HCT116 (cell line): ENCODE data around the gene CTIF. TPM values are rescaled to one million over a fixed set of nuclear protein-coding genes. Genes with fewer than 3 reads are reported as not detected.

ENCODE experiments used
- ATAC-seq: fragments of 200-7000 bp; cut with Tn5 transposase; 2 replicates; pipeline ENCODE4 v1.9.1; 2020; ENCODE audit warnings: mild to moderate bottlenecking, moderate library complexity
- BruUV-seq: library from RNA; stranded (reverse); fragments of 400-500 nt; replicated peaks from 2 replicates; lab custom pipeline; 2021; lab: Mats Ljungman, UMichigan
- CTCF ChIA-PET: fragments of 300-600 bp; sonication (Branson Sonifier 250); formaldehyde crosslinking; loops from one replicate; lab custom pipeline; 2021; ENCODE audit warnings: antibody characterized with exemption; lab: Charles Lee
- POLR2A ChIA-PET: fragments of 300-600, 350-600 bp; sonication (Branson Sonifier 250); formaldehyde crosslinking; loops from one replicate; lab custom pipeline; 2021; ENCODE audit warnings: antibody characterized with exemption; lab: Charles Lee
- RAD21 ChIA-PET, 2 experiments: fragments of 300-600 bp; sonication (Branson Sonifier 250); formaldehyde crosslinking; loops; one replicate each; lab custom pipeline; 2023; ENCODE audit warnings: low total read pairs in 2 of 2; ENCODE audit not compliant: uncharacterized antibody in 2 of 2, unreplicated experiment in 2 of 2, low non-redundant PET in 1 of 2; lab: Charles Lee
- DNase-seq: peaks from one replicate; pipeline ENCODE4 v3.0.0-alpha.2; 2010; ENCODE audit warnings: low read depth, low spot score
- H2AFZ ChIP-seq: fragments of 200-600 bp; shearing (Covaris generic), sonication (generic); 2 replicates; pipeline ENCODE4 v1.6.1; 2017; ENCODE audit warnings: low read depth, mixed run types, mixed read lengths, antibody characterized with exemption, low read length; ENCODE audit not compliant: poor library complexity, severe bottlenecking
- H3K27ac ChIP-seq: 2 replicates; pipeline ENCODE4 v1.5.1; 2012; ENCODE audit warnings: low read depth, low read length
- H3K27me3 ChIP-seq: fragments of 200-600 bp; sonication (generic); 2 replicates; pipeline ENCODE4 v1.6.1; 2016; ENCODE audit warnings: mixed run types, low read length, mixed read lengths; ENCODE audit not compliant: insufficient read depth
- H3K36me3 ChIP-seq, 2 experiments: fragments of 200-500 bp in 1 of 2; fragments of 200-600 bp in 1 of 2; sonication (Bioruptor generic) in 1 of 2; sonication (generic) in 1 of 2; 2 replicates each; pipeline versions ENCODE4 v1.5.1 to v1.6.1; 2014 to 2016; ENCODE audit warnings: low read length in 2 of 2, inconsistent platforms in 1 of 2, mixed read lengths in 1 of 2, mixed run types in 1 of 2; ENCODE audit not compliant: insufficient read depth in 2 of 2, control insufficient read depth in 1 of 2
- H3K4me1 ChIP-seq, 2 experiments: fragments of 200-600 bp in 1 of 2; sonication (generic) in 1 of 2; 2 replicates each; pipeline versions ENCODE4 v1.5.1 to v1.6.1; 2012 to 2017; ENCODE audit warnings: low read length in 2 of 2, inconsistent platforms in 1 of 2, mild to moderate bottlenecking in 1 of 2, mixed read lengths in 1 of 2, mixed run types in 1 of 2, moderate library complexity in 1 of 2; ENCODE audit not compliant: insufficient read depth in 2 of 2, control insufficient read depth in 1 of 2
- H3K4me2 ChIP-seq: fragments of 200-600 bp; sonication (generic); 2 replicates; pipeline ENCODE4 v1.6.1; 2017; ENCODE audit warnings: mixed run types, low read length, mixed read lengths
- H3K4me3 ChIP-seq, 2 experiments: fragments of 200-600 bp in 1 of 2; sonication (generic) in 1 of 2; replicated peaks in 1 of 2; 2 replicates each; pipeline ENCODE4 v1.5.1; 2011 to 2016; ENCODE audit warnings: low read length in 2 of 2, control low read depth in 1 of 2, low read depth in 1 of 2, mild to moderate bottlenecking in 1 of 2, mixed read lengths in 1 of 2, mixed run types in 1 of 2
- H3K79me2 ChIP-seq: fragments of 200-600 bp; sonication (generic); 2 replicates; pipeline ENCODE4 v1.6.1; 2017; ENCODE audit warnings: mild to moderate bottlenecking, mixed run types, low read length, moderate library complexity, mixed read lengths; ENCODE audit not compliant: insufficient read depth
- H3K9ac ChIP-seq: fragments of 200-600 bp; sonication (generic); 2 replicates; pipeline ENCODE4 v1.6.1; 2016; ENCODE audit warnings: low read length, mixed read lengths
- H3K9me2 ChIP-seq: fragments of 200-600 bp; sonication (generic), shearing (Covaris generic); 2 replicates; pipeline ENCODE4 v1.6.1; 2017; ENCODE audit warnings: mixed run types, mild to moderate bottlenecking, moderate library complexity; ENCODE audit not compliant: insufficient read depth
- H3K9me3 ChIP-seq, 2 experiments: fragments of 200-500 bp in 1 of 2; fragments of 200-600 bp in 1 of 2; sonication (Bioruptor generic) in 1 of 2; sonication (generic) in 1 of 2; 2 replicates each; pipeline ENCODE4 v1.6.1; 2014 to 2017; ENCODE audit warnings: low read length in 2 of 2, mixed read lengths in 2 of 2, inconsistent platforms in 1 of 2, low read depth in 1 of 2, mild to moderate bottlenecking in 1 of 2, mixed run types in 1 of 2, moderate library complexity in 1 of 2; ENCODE audit not compliant: control insufficient read depth in 1 of 2, insufficient read depth in 1 of 2
- H4K20me1 ChIP-seq: fragments of 200-600 bp; sonication (generic), shearing (Covaris generic); 2 replicates; pipeline ENCODE4 v1.6.1; 2017; ENCODE audit warnings: mixed run types, mild to moderate bottlenecking, moderate library complexity; ENCODE audit not compliant: insufficient read depth
- JUND ChIP-seq: IDR thresholded peaks from 2 replicates; pipeline ENCODE4 v1.6.1; 2012
- REST ChIP-seq: IDR thresholded peaks from 2 replicates; pipeline ENCODE4 v1.6.1; 2012; ENCODE audit warnings: low read depth
- ZFX ChIP-seq: fragments of 450-650 bp; IDR thresholded peaks from 2 replicates; pipeline ENCODE4 v1.6.1; 2017
- intact Hi-C: fragments of 100-400 bp; cut with micrococcal nuclease; formaldehyde crosslinking; loops from 2 replicates; pipeline ENCODE4 v1.10.0; 2022
- microRNA-seq: library from miRNA; unstranded; fragments of <30 nt; microRNA quantifications from one replicate; pipeline ENCODE4, GENCODE V29; 2016; ENCODE audit warnings: borderline number of aligned reads
- total RNA-seq: library from RNA; stranded (reverse); gene quantifications from one replicate; pipeline ENCODE4 v1.2.1, GENCODE V29; 2021; ENCODE audit not compliant: unreplicated experiment

CTIF gene
- total RNA-seq, 1 experiment from 2014 or later: 19.7 TPM

GRCh38 chr18:48910972-48911545 lies 372.2 kb downstream of the CTIF start:
- DNase-seq: no peak

More at GRCh38 chr18:48910972-48911545, 372.2 kb downstream of the CTIF start:
- Histone ChIP-seq H3K9ac (no peak overlapping the region), H3K36me3 (no peaks in the 10 kb centered on the region), H3K4me3 (no peak overlapping the region), H3K27ac (no peak overlapping the region), H2AFZ (no peak overlapping the region), H3K4me2 (no peak overlapping the region), H4K20me1 (no peaks in the 10 kb centered on the region), H3K79me2 (no peaks in the 10 kb centered on the region), H3K9me3 (no peaks in the 10 kb centered on the region), H3K27me3 (no peaks in the 10 kb centered on the region), H3K4me1 (peaks cover 2 to 6% of the 10 kb centered on the region in 2 experiments; a peak in 3 of 4 replicates), H3K9me2 (no peaks in the 10 kb centered on the region)
- BruUV-seq: no TSS peak
- TF ChIP-seq ZFX (no peak), JUND (no peak), REST (no peak)
- ChIA-PET POLR2A (no interaction called here), RAD21 (no interaction called here), CTCF (no interaction called here)
- intact Hi-C loops: loop anchor here (5.0 kb wide), 1 partner anchor 234 kb away; no protein-coding TSS in a partner anchor
- ATAC-seq: no peak

Small RNAs within 50 kb of the gene (microRNA-seq; reads per million reads assigned to microRNA genes)
- gene MIR4743: not detected

Other genes starting within 250 kb of the CTIF start
- 0.37 TPM for gene ZBTB7C, start 129.6 kb upstream of the CTIF start, total RNA-seq